Measurements from ENCODE around the gene PC.
"Not testable (repeated sequence)": the region's sequence is repeated elsewhere in the genome, so short reads cannot be mapped to it uniquely, and the experiment has no call there.

The PC gene, protein sequence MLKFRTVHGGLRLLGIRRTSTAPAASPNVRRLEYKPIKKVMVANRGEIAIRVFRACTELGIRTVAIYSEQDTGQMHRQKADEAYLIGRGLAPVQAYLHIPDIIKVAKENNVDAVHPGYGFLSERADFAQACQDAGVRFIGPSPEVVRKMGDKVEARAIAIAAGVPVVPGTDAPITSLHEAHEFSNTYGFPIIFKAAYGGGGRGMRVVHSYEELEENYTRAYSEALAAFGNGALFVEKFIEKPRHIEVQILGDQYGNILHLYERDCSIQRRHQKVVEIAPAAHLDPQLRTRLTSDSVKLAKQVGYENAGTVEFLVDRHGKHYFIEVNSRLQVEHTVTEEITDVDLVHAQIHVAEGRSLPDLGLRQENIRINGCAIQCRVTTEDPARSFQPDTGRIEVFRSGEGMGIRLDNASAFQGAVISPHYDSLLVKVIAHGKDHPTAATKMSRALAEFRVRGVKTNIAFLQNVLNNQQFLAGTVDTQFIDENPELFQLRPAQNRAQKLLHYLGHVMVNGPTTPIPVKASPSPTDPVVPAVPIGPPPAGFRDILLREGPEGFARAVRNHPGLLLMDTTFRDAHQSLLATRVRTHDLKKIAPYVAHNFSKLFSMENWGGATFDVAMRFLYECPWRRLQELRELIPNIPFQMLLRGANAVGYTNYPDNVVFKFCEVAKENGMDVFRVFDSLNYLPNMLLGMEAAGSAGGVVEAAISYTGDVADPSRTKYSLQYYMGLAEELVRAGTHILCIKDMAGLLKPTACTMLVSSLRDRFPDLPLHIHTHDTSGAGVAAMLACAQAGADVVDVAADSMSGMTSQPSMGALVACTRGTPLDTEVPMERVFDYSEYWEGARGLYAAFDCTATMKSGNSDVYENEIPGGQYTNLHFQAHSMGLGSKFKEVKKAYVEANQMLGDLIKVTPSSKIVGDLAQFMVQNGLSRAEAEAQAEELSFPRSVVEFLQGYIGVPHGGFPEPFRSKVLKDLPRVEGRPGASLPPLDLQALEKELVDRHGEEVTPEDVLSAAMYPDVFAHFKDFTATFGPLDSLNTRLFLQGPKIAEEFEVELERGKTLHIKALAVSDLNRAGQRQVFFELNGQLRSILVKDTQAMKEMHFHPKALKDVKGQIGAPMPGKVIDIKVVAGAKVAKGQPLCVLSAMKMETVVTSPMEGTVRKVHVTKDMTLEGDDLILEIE

DNA sequence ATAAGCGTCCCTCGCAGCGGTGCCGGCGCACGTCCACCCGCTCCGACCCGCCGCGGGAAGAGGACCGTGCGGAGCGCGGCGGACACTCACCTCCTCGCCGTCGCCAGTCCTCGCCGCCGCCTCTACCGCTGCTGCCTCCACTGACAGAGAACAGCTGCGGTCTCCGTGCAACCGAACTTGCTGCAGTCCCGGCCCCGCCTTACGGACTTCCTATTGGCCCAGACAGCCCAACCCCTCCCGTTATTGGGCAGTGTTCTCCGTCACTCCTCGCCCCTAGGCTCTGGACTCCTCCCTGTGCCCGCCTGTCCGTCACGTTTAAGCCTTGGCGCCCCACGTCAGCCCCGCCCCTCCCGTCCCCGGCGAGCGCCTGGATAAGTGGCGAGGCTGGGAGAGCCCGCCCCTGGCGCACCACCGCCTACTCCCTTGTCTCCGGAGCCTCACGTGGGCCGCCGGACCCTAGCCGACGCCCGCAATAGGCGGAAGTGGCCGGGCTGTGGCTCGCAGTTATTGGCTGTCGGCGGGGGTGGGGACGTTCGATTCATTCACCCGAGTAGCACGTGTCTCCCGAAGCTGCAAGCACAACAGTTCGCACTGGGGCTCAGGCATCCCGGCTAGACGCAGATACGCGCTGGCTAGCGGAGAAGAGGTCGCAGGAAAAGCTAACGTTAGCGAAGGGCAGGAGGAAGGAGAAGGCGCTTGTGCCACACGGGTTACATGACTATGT lies at the start of gene PC:
Gene PC, minus strand, starts transcription at position 152 of the 724 bp plus-strand sequence. CDS start 86,224 bp downstream, outside the sequence.
- peak; percentile 99 for DNase-seq

DNA sequence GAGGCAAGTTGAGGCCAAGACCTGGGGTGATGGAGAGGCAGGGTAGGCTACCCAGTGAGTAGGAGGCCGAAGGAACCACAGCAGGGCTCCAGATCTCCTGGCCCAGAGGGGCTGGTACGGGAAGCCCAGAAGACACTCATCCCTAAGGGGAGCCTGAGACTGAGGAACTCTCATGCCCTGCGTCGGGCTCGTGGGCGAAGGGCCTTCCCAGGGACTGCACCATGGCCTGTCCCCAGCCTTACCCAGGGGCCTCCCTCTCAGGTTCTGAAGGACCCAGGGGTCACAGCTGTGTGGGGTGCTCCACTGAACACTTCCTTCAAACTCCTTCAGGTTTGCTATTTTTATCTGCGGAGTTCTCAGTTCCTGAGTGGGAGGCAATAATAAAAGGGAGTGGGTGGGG lies 48.9 kb upstream of the PC start:
- no peak for DNase-seq

DNA sequence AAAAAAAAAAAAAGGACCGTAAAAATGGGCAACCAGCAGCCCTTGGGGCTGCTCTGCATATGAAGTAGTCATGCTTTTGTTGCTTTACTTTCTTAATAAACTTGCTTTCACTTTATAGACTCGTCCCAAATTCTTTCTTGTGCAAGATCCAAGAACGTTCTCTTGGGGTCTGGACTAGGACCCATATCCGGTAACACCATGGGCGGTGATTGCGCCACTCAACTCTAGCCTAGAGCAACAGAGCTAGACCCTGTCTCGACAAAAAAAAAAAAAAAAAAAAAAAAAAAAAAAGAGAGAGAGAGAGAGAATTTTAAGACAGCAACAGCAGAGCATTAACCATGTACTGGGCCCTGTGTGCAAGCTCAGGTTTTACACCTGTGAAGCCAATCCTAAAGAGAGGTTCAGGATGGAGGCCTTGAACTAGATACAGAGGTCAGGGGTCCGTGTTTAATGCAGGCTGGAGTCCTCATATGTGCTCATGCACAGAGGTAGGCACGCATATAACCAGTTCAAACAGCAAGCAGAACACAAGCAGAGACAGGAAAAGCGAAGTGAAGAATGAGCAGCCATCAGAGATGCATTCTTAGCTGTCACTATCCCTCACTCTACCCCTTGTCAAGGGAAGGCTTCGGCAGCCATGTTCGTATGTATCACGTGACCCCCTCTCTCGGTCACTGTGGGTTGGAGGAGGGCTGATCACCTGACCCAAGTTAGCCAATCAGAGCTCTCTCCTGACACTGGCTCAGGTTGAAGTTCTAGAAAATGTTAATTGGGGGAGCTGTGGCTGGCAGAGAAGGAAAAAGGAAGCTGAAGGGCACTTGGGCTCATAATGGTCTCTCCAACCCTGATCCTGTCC lies 48.1 kb upstream of the PC start:
- no peak for DNase-seq

DNA sequence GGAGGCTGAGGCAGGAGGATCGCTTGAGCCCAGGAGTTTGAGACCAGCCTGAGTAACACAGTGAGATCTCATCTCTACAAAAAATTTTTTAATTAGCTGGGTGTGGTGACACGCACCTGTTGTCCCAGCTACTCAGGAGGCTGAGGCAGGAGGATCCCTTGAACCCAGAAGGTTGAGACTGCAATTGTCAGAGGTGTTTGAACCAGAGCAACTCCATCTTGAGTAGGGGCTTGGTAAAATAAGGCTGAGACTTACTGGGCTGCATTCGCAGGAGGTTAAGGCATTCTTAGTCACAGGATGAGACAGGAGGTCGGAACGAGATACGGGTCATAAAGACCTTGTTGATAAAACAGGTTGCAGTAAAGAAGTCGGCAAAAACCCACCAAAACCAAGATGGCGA lies 47.0 kb upstream of the PC start:
- DNase-seq: not testable (repeated sequence)

DNA sequence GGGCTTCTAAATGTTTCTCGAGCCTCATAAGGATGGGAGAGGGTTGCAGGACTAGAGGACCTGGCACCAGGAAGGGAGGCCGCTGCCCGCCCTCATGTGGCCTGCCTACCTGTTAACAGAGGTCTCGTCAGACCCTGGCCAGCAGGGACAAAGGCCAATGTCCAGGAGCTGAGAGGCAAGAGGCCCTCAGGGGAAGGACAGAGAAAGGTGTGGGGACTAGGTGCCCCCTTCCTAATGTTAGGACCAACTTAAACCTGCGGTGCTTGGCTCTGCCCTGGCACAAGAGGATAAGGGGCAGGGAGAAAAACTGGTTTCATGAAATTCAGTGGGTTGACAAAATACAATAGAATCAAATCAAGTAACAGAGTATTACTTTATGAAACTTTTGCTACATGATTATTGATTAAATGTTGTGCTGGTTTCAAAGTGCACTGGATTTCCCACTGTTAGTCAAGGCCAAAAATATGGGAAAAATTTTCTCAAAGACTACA lies 44.8 kb upstream of the PC start:
- DNase-seq: no peak

DNA sequence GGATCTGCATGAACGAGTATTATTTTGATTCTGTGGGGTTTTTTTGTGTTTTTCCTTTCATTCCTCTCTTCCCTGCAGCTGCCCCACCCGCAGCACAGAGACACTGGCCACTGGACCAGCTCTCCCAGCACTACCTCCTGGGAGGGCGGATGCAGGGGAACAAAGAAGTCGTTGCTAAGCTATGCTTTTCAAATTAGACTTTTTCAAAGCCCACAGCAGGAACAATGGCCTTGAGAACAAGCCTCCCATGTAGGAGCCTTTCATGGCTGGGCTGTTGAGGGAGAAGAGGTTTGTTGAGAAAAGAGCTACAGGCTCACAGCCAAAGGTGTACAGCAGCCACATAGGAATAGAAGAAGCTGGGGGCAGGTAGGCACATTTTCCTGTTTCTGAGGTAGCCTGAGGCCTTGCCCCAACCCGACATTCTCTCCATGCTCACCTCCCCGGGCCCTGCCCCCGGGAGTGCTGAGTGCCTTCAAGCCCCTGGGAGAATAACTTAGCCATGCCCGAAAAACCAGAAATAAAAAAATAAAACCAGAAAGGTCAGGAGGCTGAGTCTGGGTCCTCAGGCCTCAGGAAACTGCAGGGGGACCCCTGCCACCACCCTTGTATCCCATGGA lies 44.2 kb upstream of the PC start:
- DNase-seq: no peak

DNA sequence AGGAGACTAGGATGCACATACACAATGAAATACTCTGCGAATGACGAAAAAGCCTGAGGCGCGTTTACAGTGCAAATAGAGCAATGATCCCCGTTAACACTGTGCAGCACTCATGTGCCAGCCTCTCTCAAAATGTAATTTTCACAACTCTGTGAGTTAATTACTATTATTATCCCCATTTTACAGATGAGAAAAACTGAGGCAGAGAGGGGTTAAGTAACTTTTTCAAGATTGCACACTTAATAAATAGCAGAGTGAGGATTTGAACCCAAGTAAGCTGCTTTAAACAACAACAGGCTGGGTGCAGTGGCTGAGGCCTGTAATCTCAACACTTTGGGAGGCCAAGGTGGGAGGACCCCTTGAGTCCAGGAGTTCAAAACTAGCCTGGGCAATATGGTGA lies 43.1 kb upstream of the PC start:
- no peak for DNase-seq

DNA sequence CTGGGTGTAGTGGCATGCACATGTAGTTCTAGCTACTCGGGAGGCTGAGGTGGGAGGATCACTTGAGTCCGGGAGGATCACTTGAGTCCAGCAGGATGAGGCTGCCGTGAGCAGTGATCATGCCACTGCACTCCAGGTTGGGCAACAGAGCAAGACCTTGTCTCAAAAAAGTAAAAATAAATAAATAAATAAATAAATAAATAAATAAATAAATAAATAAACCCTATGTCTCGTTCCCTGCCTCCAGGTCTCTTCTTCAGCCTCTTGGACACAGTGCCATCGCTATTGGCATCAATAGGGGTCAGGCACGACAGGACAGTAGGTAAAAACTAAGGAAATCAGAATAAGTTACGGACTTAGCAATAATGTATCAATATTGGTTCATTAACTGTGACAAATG lies 41.4 kb upstream of the PC start:
- no peak for DNase-seq

DNA sequence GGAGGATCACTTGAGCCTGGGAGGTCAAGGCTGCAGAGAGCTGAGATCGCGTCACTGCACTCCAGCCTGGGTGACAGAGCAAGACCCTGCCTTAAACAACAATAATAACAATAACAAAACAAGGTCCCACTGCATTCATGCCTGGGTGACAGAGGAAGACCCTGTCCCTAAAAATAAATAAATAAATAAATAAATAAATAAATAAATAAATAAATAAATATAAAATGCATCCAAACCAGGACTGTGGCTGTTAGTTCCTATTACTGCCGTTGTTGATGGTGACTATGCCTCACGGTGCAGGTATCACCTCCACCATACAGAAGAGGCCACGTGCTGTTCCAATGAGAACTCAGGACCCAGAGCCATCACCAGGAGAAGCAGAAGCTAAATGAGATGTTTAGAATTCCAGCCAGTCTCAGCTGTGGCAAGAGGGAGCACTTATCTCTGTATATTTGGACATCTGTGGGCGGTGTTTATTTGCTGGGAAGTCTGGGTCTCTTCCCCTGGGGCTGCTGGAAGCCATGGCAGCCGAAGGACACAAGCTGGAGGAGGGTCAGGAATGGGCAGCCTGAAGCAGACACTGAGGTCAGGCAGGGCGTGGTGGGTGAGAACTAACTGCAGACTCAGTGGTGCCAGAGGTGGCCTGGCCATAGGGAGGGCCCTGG lies 38.6 kb upstream of the PC start:
- DNase-seq: no peak

DNA sequence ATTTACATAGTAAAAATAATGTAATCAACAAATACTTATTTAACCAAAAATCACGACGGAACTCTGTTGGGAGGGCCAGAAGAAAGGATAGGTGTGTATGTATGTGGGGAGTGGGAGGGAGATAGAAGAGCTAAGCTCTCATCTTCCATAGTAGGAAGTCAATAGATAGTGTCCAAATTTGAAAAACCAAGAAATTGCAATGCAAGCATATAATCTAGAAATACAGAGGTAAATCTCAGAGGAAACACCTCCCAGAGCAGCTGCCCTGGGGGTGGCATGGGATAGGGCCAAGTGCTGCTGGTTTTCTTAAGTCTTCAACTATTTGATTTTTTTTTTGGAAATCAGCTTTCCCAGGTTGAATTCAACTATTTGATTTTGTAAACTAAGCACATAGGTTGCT lies 33.9 kb upstream of the PC start:
- no peak for DNase-seq

DNA sequence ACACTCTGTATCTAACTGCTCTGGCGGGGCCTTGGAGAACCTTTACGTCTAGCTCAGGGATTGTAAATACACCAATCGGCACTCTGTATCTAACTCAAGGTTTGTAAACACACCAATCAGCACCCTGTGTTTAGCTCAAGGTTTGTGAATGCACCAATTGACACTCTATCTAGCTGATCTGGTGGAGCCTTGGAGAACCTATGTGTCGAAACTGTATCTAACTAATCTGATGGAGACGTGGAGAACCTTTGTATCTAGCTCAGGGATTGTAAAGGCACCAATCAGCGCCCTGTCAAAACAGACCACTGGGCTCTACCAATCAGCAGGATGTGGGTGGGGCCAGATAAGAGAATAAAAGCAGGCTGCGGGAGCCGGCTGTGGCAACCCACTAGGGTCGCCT lies 31.2 kb upstream of the PC start:
- not testable (repeated sequence) for DNase-seq

DNA sequence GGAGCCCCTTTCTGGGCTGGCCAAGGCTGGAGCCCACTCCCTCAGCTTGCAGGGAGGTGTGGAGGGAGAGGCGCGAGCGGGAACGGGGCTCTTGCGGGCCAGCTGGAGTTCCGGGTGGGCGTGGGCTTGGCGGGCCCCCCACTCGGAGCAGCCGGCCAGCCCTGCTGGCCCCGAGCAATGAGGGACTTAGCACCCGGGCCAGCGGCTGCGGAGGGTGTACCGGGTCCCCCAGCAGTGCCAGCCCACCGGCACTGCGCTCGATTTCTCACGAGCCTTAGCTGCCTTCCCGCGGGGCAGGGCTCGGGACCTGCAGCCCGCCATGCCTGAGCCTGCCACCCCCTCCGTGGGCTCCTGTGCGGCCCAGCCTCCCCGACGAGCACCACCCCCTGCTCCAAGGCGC lies 30.6 kb upstream of the PC start:
- DNase-seq: not testable (repeated sequence)

DNA sequence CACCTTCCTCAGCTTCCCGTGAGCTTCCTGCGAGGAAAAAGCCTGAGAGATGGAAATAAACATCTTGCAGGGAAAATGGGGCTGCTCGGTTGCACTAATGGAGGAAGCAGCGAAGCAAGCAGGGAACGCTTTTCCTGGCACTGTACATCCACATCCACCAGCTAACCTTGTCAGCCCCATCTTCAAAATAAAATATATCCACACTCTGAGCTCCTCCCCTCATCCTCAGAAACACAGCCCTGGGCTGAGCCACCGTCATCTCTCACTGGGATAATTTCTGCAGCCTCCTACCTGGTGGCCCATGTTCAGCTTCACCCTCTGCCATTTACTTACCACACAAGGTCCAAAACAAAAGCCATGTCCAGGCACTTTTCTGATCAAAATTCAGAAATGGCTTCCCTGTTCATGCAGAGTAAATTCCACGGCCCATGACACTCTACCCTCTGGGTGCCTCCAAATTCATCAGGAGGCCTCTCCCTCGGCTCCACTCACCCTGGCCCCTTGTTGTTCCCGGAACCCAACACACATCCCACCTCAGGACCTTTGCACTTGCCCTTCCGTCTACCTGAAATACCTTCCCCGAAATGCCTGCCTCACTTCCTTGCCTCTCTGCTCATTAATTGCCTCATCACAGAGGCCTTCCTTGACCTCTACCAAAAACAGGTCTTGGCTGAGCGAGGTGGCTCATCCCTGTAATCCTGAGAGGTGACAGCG lies 29.9 kb upstream of the PC start:
- no peak for DNase-seq

DNA sequence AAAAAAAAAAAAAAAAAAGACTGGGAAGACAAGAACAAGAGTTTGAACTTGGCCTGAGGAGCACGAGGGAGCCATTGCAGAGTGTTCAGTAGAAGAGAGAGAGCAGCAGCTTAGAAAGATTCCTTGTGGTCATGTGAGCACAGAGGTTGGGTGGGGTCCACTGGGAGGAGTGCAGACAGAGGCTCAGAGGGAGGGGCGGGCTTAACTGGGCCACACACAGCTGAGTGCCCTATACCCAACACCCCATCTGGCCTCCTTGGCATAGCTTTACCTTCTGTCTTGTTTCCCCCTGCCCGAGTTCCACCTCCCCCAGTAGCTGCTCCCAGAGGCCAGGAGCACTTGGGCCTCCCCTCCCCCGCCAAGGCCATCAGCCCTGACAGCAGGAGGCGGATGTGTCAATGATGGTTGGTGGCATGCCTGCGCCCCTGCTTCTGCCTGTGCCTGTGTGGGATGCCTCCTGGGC lies 29.0 kb upstream of the PC start:
- no peak for DNase-seq

DNA sequence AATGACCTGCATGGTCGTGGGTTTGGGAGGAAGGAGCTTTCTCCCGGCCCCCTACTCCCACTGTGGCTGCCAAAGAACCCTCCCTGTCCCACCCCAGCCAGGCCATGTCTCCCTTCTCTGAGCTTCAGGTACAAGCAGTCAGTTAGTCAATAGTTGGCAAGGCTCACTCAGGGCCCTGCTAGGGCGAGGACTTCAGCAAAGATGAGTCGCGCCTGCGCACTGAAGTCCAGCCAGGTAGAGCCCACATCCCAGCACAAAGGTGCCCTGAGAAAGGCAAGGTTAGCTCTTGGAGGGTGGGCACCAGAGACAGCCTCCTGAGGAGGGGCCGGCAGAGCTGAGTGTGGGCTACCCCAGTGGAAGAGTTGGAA lies 28.0 kb upstream of the PC start:
- no peak for DNase-seq

DNA sequence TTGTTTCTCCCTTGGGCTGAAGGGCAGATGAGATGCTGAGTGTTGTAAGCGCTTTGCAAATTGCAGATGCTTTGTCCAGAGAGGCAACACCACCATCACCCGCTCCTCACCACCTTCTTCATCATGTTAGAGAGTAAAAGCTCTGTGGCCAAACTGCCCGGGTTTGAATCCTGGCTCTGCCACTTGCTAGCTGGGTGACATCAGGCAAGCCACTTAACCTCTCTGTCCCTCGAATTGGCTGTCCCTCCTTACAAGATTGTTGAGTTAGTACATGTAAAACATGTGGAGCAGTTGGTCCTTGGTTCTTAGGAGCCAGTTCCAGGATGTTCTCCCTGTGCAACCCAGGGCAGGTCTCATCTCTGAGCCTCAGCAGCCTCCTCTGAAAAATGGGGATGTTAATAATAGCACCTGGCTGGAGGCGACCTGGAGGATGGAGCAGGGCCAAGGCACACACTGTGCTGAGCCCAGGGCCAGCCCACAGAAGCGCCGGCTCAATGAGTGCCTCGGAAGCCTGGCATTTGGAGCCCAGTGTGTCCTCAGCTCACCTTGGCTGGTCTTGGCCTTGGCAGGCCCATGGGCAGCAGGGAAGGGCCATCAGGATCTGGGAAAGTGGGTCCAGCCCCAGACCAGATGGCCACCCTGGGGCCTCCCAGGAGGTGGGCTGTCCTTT lies 27.5 kb upstream of the PC start:
- DNase-seq: no peak

DNA sequence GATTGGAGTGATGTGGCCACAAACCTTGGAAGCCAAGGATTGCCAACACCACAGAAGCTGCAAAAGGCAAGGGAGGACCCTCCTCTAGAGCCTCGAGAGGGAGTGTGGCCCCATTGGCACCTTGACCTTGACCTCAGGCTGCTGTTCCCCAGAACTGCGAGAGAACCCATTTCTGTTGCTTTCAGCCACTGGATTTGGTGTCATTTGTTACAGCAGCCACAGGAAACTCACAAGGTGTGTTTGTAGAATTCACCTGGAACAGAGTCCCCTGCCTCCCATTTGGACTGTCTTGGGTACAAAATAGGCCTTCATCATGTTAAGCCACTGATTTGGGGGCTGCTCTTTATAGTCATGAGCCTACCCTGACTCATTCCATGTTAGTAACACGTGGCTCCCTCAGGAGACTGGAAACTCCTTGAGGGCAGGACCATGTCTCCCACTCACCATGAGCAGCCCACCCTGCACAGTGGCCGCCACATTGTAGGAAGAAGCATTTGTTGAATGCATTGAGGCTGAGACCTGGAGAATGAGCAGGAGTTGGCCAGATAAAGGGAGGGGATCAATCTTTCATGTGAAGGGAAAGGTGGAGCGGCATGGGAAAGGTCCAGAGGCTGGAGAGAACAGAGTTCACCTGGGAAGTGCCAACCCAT lies 25.2 kb upstream of the PC start:
- DNase-seq: no peak

DNA sequence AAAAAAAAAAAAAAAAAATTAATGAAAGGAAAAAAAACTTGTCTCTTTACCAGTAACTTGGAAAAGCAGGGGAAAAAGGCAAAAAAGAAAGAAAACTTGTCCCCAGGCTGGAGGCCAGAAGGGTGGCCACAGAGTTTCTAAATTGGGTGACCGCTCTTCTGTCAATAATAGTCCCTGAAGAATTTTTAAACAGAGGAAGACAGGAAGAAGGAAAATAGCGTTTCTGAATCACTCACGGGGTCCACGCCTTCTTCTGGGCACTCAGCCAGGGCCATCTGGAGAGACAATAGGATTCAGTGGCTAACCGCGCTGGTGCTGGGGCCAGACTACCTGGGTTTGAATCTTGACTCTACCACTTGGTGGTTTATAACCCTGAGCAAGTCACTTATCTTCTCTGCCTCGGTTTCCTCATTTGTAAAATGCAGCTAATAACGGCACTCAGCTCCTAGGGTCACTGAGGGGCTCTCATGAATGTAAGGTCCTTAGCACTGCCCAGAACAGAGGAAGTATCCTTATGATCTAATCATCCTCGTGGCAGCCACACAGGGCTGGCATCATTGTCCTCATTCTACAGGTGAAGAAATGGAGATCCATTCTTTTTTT lies 23.9 kb upstream of the PC start:
- no peak for DNase-seq
